ENCODE measurements around the gene KRT23. TPM values are rescaled to one million over a fixed set of nuclear protein-coding genes. Genes with fewer than 3 reads are reported as not detected.

Gene KRT23
- total and polyA plus RNA-seq, 3 experiments from 2014 or later = not detected

- no peaks in the 10 kb centered on the region for H3K9me3 ChIP-seq (ENCODE audit: low read length)
- H3K36me3 ChIP-seq (ENCODE audit: insufficient read depth, low read length) = no peaks in the 10 kb centered on the region
- no peak overlapping the region for H3K27ac ChIP-seq (ENCODE audit: low read depth, low read length)
- Mint-ChIP-seq H3K4me1 (no peaks in the 10 kb centered on the region), H3K9me3 (no peaks in the 10 kb centered on the region), H3K27me3 (peaks cover 26 to 62% of the 10 kb centered on the region in 2 donors), H3K27ac (no peak overlapping the region), H3K4me3 (no peak overlapping the region), H3K36me3 (no peaks in the 10 kb centered on the region)
- H3K27me3 ChIP-seq (ENCODE audit: insufficient read depth, low read length, poor library complexity, severe bottlenecking) = no peaks in the 10 kb centered on the region
- H3K4me1 ChIP-seq (ENCODE audit: insufficient read depth, low read length) = no peaks in the 10 kb centered on the region
- no peak overlapping the region for H3K4me3 ChIP-seq (ENCODE audit: low read length)
- POLR2A ChIA-PET = no interaction called here
- CTCF ChIA-PET = interaction anchor here (0.8 kb wide), 1 partner anchor 10 kb away, joined by 4 read pairs; no protein-coding TSS in a partner anchor
- DNase-seq = no peak
Observed at GRCh38 chr17:40956401-40957254, 19.2 kb upstream of the KRT23 start.

- Mint-ChIP-seq H3K4me3 (no peak overlapping the region), H3K9me3 (no peaks in the 10 kb centered on the region), H3K27ac (no peak overlapping the region), H3K27me3 (peaks cover 28 to 66% of the 10 kb centered on the region in 2 donors), H3K4me1 (no peaks in the 10 kb centered on the region), H3K36me3 (no peaks in the 10 kb centered on the region)
- Histone ChIP-seq H3K9me3 (ENCODE audit: low read length) (no peaks in the 10 kb centered on the region), H3K4me3 (ENCODE audit: low read length) (no peak overlapping the region), H3K36me3 (ENCODE audit: insufficient read depth, low read length) (no peaks in the 10 kb centered on the region), H3K4me1 (ENCODE audit: insufficient read depth, low read length) (no peaks in the 10 kb centered on the region), H3K27me3 (ENCODE audit: insufficient read depth, low read length, poor library complexity, severe bottlenecking) (peaks cover 8% of the 10 kb centered on the region), H3K27ac (ENCODE audit: low read depth, low read length) (no peak overlapping the region)
- DNase-seq = no peak
- POLR2A ChIA-PET = no interaction called here
- CTCF ChIA-PET = no interaction called here
Observed at GRCh38 chr17:40953881-40954280, 16.4 kb upstream of the KRT23 start.

GRCh38 chr17:40952661-40953060 lies 15.2 kb upstream of the KRT23 start:
- no peak for DNase-seq
- peaks cover 38 to 75% of the 10 kb centered on the region in 2 donors for H3K27me3 Mint-ChIP-seq
- no peaks in the 10 kb centered on the region for H3K4me1 Mint-ChIP-seq
- ChIA-PET POLR2A (no interaction called here), CTCF (no interaction called here)
- Histone ChIP-seq H3K4me1 (ENCODE audit: insufficient read depth, low read length) (no peaks in the 10 kb centered on the region), H3K9me3 (ENCODE audit: low read length) (no peaks in the 10 kb centered on the region), H3K4me3 (ENCODE audit: low read length) (no peak overlapping the region), H3K27me3 (ENCODE audit: insufficient read depth, low read length, poor library complexity, severe bottlenecking) (peaks cover 11% of the 10 kb centered on the region), H3K36me3 (ENCODE audit: insufficient read depth, low read length) (no peaks in the 10 kb centered on the region), H3K27ac (ENCODE audit: low read depth, low read length) (no peak overlapping the region)
- H3K27ac Mint-ChIP-seq = no peak overlapping the region
- H3K4me3 Mint-ChIP-seq = no peak overlapping the region
- no peaks in the 10 kb centered on the region for H3K36me3 Mint-ChIP-seq
- H3K9me3 Mint-ChIP-seq = no peaks in the 10 kb centered on the region

- peaks cover 38 to 78% of the 10 kb centered on the region in 2 donors for H3K27me3 Mint-ChIP-seq
- H3K9me3 Mint-ChIP-seq = no peaks in the 10 kb centered on the region
- no peaks in the 10 kb centered on the region for H3K4me1 Mint-ChIP-seq
- no peaks in the 10 kb centered on the region for H3K36me3 Mint-ChIP-seq
- ChIA-PET POLR2A (no interaction called here), CTCF (no interaction called here)
- H3K27ac Mint-ChIP-seq = no peak overlapping the region
- H3K4me3 ChIP-seq (ENCODE audit: low read length) = no peak overlapping the region
- H3K9me3 ChIP-seq (ENCODE audit: low read length) = no peaks in the 10 kb centered on the region
- no peaks in the 10 kb centered on the region for H3K4me1 ChIP-seq (ENCODE audit: insufficient read depth, low read length)
- no peak overlapping the region for H3K27ac ChIP-seq (ENCODE audit: low read depth, low read length)
- no peak for DNase-seq
- peaks cover 13% of the 10 kb centered on the region for H3K27me3 ChIP-seq (ENCODE audit: insufficient read depth, low read length, poor library complexity, severe bottlenecking)
- no peak overlapping the region for H3K4me3 Mint-ChIP-seq
- no peaks in the 10 kb centered on the region for H3K36me3 ChIP-seq (ENCODE audit: insufficient read depth, low read length)
Observed at GRCh38 chr17:40952154-40952553, 14.7 kb upstream of the KRT23 start.

GRCh38 chr17:40951011-40951622 lies 13.7 kb upstream of the KRT23 start:
- no peaks in the 10 kb centered on the region for H3K9me3 Mint-ChIP-seq
- Histone ChIP-seq H3K36me3 (ENCODE audit: insufficient read depth, low read length) (no peaks in the 10 kb centered on the region), H3K27me3 (ENCODE audit: insufficient read depth, low read length, poor library complexity, severe bottlenecking) (peaks cover 21% of the 10 kb centered on the region), H3K27ac (ENCODE audit: low read depth, low read length) (no peak overlapping the region), H3K9me3 (ENCODE audit: low read length) (no peaks in the 10 kb centered on the region), H3K4me1 (ENCODE audit: insufficient read depth, low read length) (no peaks in the 10 kb centered on the region), H3K4me3 (ENCODE audit: low read length) (no peak overlapping the region)
- no peaks in the 10 kb centered on the region for H3K4me1 Mint-ChIP-seq
- ChIA-PET CTCF (no interaction called here), POLR2A (no interaction called here)
- H3K27me3 Mint-ChIP-seq = peaks cover 42 to 80% of the 10 kb centered on the region in 2 donors
- no peaks in the 10 kb centered on the region for H3K36me3 Mint-ChIP-seq
- no peak for DNase-seq
- no peak overlapping the region for H3K27ac Mint-ChIP-seq
- no peak overlapping the region for H3K4me3 Mint-ChIP-seq

- no peak for DNase-seq
- H3K36me3 Mint-ChIP-seq = no peaks in the 10 kb centered on the region
- CTCF ChIA-PET = no interaction called here
- H3K4me3 Mint-ChIP-seq = no peak overlapping the region
- H3K9me3 Mint-ChIP-seq = no peaks in the 10 kb centered on the region
- H3K27ac Mint-ChIP-seq = no peak overlapping the region
- H3K36me3 ChIP-seq (ENCODE audit: insufficient read depth, low read length) = no peaks in the 10 kb centered on the region
- H3K9me3 ChIP-seq (ENCODE audit: low read length) = no peaks in the 10 kb centered on the region
- H3K27me3 ChIP-seq (ENCODE audit: insufficient read depth, low read length, poor library complexity, severe bottlenecking) = peaks cover 21% of the 10 kb centered on the region
- no peaks in the 10 kb centered on the region for H3K4me1 ChIP-seq (ENCODE audit: insufficient read depth, low read length)
- no peaks in the 10 kb centered on the region for H3K4me1 Mint-ChIP-seq
- H3K4me3 ChIP-seq (ENCODE audit: low read length) = no peak overlapping the region
- H3K27ac ChIP-seq (ENCODE audit: low read depth, low read length) = no peak overlapping the region
- POLR2A ChIA-PET = no interaction called here
- H3K27me3 Mint-ChIP-seq = peaks cover 39 to 80% of the 10 kb centered on the region in 2 donors
Observed at GRCh38 chr17:40950176-40950575, 12.7 kb upstream of the KRT23 start.

- H3K9me3 Mint-ChIP-seq = no peaks in the 10 kb centered on the region
- H3K4me3 ChIP-seq (ENCODE audit: low read length) = no peak overlapping the region
- DNase-seq = no peak
Observed at GRCh38 chr17:40949418-40949817, 12.0 kb upstream of the KRT23 start.

GRCh38 chr17:40947929-40948328 lies 10.5 kb upstream of the KRT23 start:
- Mint-ChIP-seq H3K36me3 (peaks cover 0 to 5% (median 0%) of the 10 kb centered on the region in 3 donors), H3K9me3 (no peaks in the 10 kb centered on the region), H3K27ac (no peak overlapping the region), H3K27me3 (peaks cover 34 to 76% of the 10 kb centered on the region in 2 donors), H3K4me3 (no peak overlapping the region), H3K4me1 (no peaks in the 10 kb centered on the region)
- H3K4me3 ChIP-seq (ENCODE audit: low read length) = no peak overlapping the region
- no peak overlapping the region for H3K27ac ChIP-seq (ENCODE audit: low read depth, low read length)
- H3K36me3 ChIP-seq (ENCODE audit: insufficient read depth, low read length) = no peaks in the 10 kb centered on the region
- DNase-seq = no peak
- H3K4me1 ChIP-seq (ENCODE audit: insufficient read depth, low read length) = no peaks in the 10 kb centered on the region
- ChIA-PET CTCF (interaction anchor here (1.3 kb wide), 1 partner anchor 19 kb away, joined by 3 read pairs; the partner anchor contains the start of gene KRT39), POLR2A (no interaction called here)
- peaks cover 21% of the 10 kb centered on the region for H3K27me3 ChIP-seq (ENCODE audit: insufficient read depth, low read length, poor library complexity, severe bottlenecking)
- H3K9me3 ChIP-seq (ENCODE audit: low read length) = no peaks in the 10 kb centered on the region

More at GRCh38 chr17:40949418-40949817, 12.0 kb upstream of the KRT23 start:
- Mint-ChIP-seq H3K4me1 (no peaks in the 10 kb centered on the region), H3K27ac (no peak overlapping the region), H3K27me3 (peaks cover 37 to 80% of the 10 kb centered on the region in 2 donors), H3K4me3 (no peak overlapping the region), H3K36me3 (no peaks in the 10 kb centered on the region)
- H3K9me3 ChIP-seq (ENCODE audit: low read length) = no peaks in the 10 kb centered on the region
- POLR2A ChIA-PET = no interaction called here
- CTCF ChIA-PET = interaction anchor here (1.2 kb wide), 1 partner anchor 20 kb away, joined by 3 read pairs; no protein-coding TSS in a partner anchor
- H3K27ac ChIP-seq (ENCODE audit: low read depth, low read length) = no peak overlapping the region
- peaks cover 21% of the 10 kb centered on the region for H3K27me3 ChIP-seq (ENCODE audit: insufficient read depth, low read length, poor library complexity, severe bottlenecking)
- no peaks in the 10 kb centered on the region for H3K4me1 ChIP-seq (ENCODE audit: insufficient read depth, low read length)
- H3K36me3 ChIP-seq (ENCODE audit: insufficient read depth, low read length) = no peaks in the 10 kb centered on the region

Data from CD8-positive, alpha-beta memory T cell (primary cell).